Posterior cingulate gyrus (tissue), 11 donors: ENCODE measurements around the gene ANKRD42.
"Not testable (repeated sequence)": the region's sequence is repeated elsewhere in the genome, so short reads cannot be mapped to it uniquely, and the experiment has no call there.

ENCODE experiments used
- DNase-seq, 10 donors: peaks; one replicate each; pipeline versions ENCODE4 v3.0.0 to v3.0.0-alpha.2; 2020 to 2021; ENCODE audit warnings: mixed read lengths in 3 of 10
- intact Hi-C: fragments of 100-400 bp; cut with DNase I; formaldehyde crosslinking; loops from one replicate; pipeline ENCODE4 v1.15.1; 2023

ANKRD42 gene

GRCh38 chr11:83222499-83222898 lies 29.0 kb downstream of the ANKRD42 start:
- intact Hi-C loops = no loop called here
- no peak for DNase-seq

GRCh38 chr11:83223457-83223856 lies 29.9 kb downstream of the ANKRD42 start:
- no peak for DNase-seq
- intact Hi-C loops = no loop called here

GRCh38 chr11:83235825-83236224 lies 42.3 kb downstream of the ANKRD42 start:
- intact Hi-C loops = no loop called here
- no peak for DNase-seq

- no peak for DNase-seq
- intact Hi-C loops = no loop called here
These were observed 44.6 kb downstream of the ANKRD42 start for GRCh38 chr11:83238111-83238510.

GRCh38 chr11:83241291-83241946 lies 47.9 kb downstream of the ANKRD42 start:
- peak in 1 of 10 donors; percentile 23 for DNase-seq
- intact Hi-C loops = no loop called here

- intact Hi-C loops = no loop called here
- DNase-seq = no peak
These were observed 55.9 kb downstream of the ANKRD42 start for GRCh38 chr11:83249445-83249844.

GRCh38 chr11:83249972-83250593 lies 56.6 kb downstream of the ANKRD42 start:
- intact Hi-C loops = loop anchor here (2.0 kb wide), 1 partner anchor 343 kb away; no protein-coding TSS in a partner anchor
- DNase-seq = no peak

- intact Hi-C loops = no loop called here
- DNase-seq = no peak
These were observed 58.8 kb downstream of the ANKRD42 start for GRCh38 chr11:83252266-83252665.

GRCh38 chr11:83252941-83253340 lies 59.4 kb downstream of the ANKRD42 start:
- no peak for DNase-seq
- intact Hi-C loops = no loop called here

GRCh38 chr11:83255366-83255765 lies 61.9 kb downstream of the ANKRD42 start:
- intact Hi-C loops = no loop called here

GRCh38 chr11:83256602-83257340 lies 63.3 kb downstream of the ANKRD42 start:
- intact Hi-C loops = no loop called here
- DNase-seq = no peak

More at GRCh38 chr11:83255366-83255765, 61.9 kb downstream of the ANKRD42 start:
- no peak for DNase-seq

- no peak for DNase-seq
- intact Hi-C loops = no loop called here
These were observed 64.3 kb downstream of the ANKRD42 start for GRCh38 chr11:83257761-83258168.

GRCh38 chr11:83259559-83259958 lies 66.0 kb downstream of the ANKRD42 start:
- intact Hi-C loops = no loop called here
- no peak for DNase-seq

- DNase-seq = no peak
- intact Hi-C loops = no loop called here
These were observed 71.8 kb downstream of the ANKRD42 start for GRCh38 chr11:83265331-83265730.

GRCh38 chr11:83269080-83269479 lies 75.6 kb downstream of the ANKRD42 start:
- DNase-seq, intact Hi-C loops: not testable (repeated sequence)

- DNase-seq, intact Hi-C loops: not testable (repeated sequence)
These were observed 78.2 kb downstream of the ANKRD42 start for GRCh38 chr11:83271734-83272133.

GRCh38 chr11:83272627-83273026 lies 79.1 kb downstream of the ANKRD42 start:
- intact Hi-C loops = no loop called here
- DNase-seq = no peak

GRCh38 chr11:83275888-83276641 lies 82.6 kb downstream of the ANKRD42 start:
- DNase-seq = no peak
- intact Hi-C loops = no loop called here

- intact Hi-C loops = no loop called here
- no peak for DNase-seq
These were observed 84.8 kb downstream of the ANKRD42 start for GRCh38 chr11:83278351-83278750.

GRCh38 chr11:83280256-83280655 lies 86.7 kb downstream of the ANKRD42 start:
- DNase-seq = no peak
- intact Hi-C loops = loop anchor here (10.0 kb wide), 1 partner anchor 375 kb away; the partner anchor contains the start of genes DDIAS and PRCP
